H9 (cell line): ENCODE measurements around the gene PITPNB. TPM values are rescaled to one million over a fixed set of nuclear protein-coding genes. Genes with fewer than 3 reads are reported as not detected.

Experiments used
- DNase-seq: peaks from one replicate; pipeline ENCODE4 v3.0.0-alpha.2; 2017
- H2AFZ ChIP-seq: one replicate; pipeline ENCODE4 v1.6.1; 2013; ENCODE audit warnings: mild to moderate bottlenecking, low read length, control low read depth, moderate library complexity
- H2AK5ac ChIP-seq: 2 replicates; pipeline ENCODE4 v1.6.1; 2013; ENCODE audit warnings: low read length, control low read depth, mixed read lengths; ENCODE audit not compliant: insufficient read length
- H2BK120ac ChIP-seq: one replicate; pipeline ENCODE4 v1.6.1; 2013; ENCODE audit warnings: low read depth, mild to moderate bottlenecking, low read length, control low read depth, inconsistent platforms; ENCODE audit not compliant: poor library complexity, severe bottlenecking
- H2BK12ac ChIP-seq: 2 replicates; pipeline ENCODE4 v1.6.1; 2013; ENCODE audit warnings: low read length, control low read depth, mixed read lengths, low read depth; ENCODE audit not compliant: insufficient read length
- H2BK15ac ChIP-seq: 2 replicates; pipeline ENCODE4 v1.6.1; 2013; ENCODE audit warnings: low read depth, low read length, control low read depth
- H2BK20ac ChIP-seq: one replicate; pipeline ENCODE4 v1.6.1; 2013; ENCODE audit warnings: low read depth, mild to moderate bottlenecking, low read length, control low read depth, inconsistent platforms; ENCODE audit not compliant: poor library complexity, severe bottlenecking
- H2BK5ac ChIP-seq: 2 replicates; pipeline ENCODE4 v1.6.1; 2013; ENCODE audit warnings: low read length, control low read depth, mixed read lengths; ENCODE audit not compliant: insufficient read length
- H3K14ac ChIP-seq: 2 replicates; pipeline ENCODE4 v1.6.1; 2013; ENCODE audit warnings: low read length, control low read depth; ENCODE audit not compliant: insufficient read depth
- H3K18ac ChIP-seq: 2 replicates; pipeline ENCODE4 v1.6.1; 2013; ENCODE audit warnings: low read depth, mild to moderate bottlenecking, mixed read lengths, low read length, control low read depth; ENCODE audit not compliant: insufficient read length
- H3K23ac ChIP-seq: 2 replicates; pipeline ENCODE4 v1.6.1; 2013; ENCODE audit warnings: low read length, control low read depth, mixed read lengths, low read depth; ENCODE audit not compliant: insufficient read length
- H3K23me2 ChIP-seq: 2 replicates; pipeline ENCODE4 v1.6.1; 2013; ENCODE audit warnings: low read depth, mild to moderate bottlenecking, mixed read lengths, low read length, control low read depth; ENCODE audit not compliant: insufficient read length, poor library complexity, severe bottlenecking
- H3K27ac ChIP-seq: 2 replicates; pipeline ENCODE4 v1.5.1; 2013; ENCODE audit warnings: low read length, control low read depth, mixed read lengths, low read depth; ENCODE audit not compliant: insufficient read length
- H3K27me3 ChIP-seq: 2 replicates; pipeline ENCODE4 v1.6.1; 2013; ENCODE audit warnings: low read length, control low read depth, inconsistent platforms; ENCODE audit not compliant: insufficient read depth
- H3K4ac ChIP-seq: 2 replicates; pipeline ENCODE4 v1.6.1; 2013; ENCODE audit warnings: low read depth, mild to moderate bottlenecking, control low read depth, inconsistent platforms, low read length, moderate library complexity
- H3K4me1 ChIP-seq: 2 replicates; pipeline ENCODE4 v1.6.1; 2013; ENCODE audit warnings: low read length, control low read depth, inconsistent platforms; ENCODE audit not compliant: insufficient read depth
- H3K4me2 ChIP-seq: 2 replicates; pipeline ENCODE4 v1.6.1; 2013; ENCODE audit warnings: low read length, control low read depth, mixed read lengths; ENCODE audit not compliant: insufficient read length, insufficient read depth
- H3K56ac ChIP-seq: 2 replicates; pipeline ENCODE4 v1.6.1; 2013; ENCODE audit warnings: low read depth, mild to moderate bottlenecking, mixed read lengths, low read length, control low read depth; ENCODE audit not compliant: insufficient read length
- H3K79me1 ChIP-seq: 2 replicates; pipeline ENCODE4 v1.6.1; 2013; ENCODE audit warnings: low read depth, mild to moderate bottlenecking, moderate library complexity, low read length, control low read depth, inconsistent platforms; ENCODE audit not compliant: insufficient read depth, poor library complexity, severe bottlenecking
- H3K79me2 ChIP-seq: 2 replicates; pipeline ENCODE4 v1.6.1; 2013; ENCODE audit warnings: low read length, control low read depth, inconsistent platforms; ENCODE audit not compliant: insufficient read depth
- H3K9ac ChIP-seq: 2 replicates; pipeline ENCODE4 v1.6.1; 2013; ENCODE audit warnings: low read length, control low read depth, mixed read lengths; ENCODE audit not compliant: insufficient read length; ENCODE audit errors: extremely low read depth
- H3K9me3 ChIP-seq: one replicate; pipeline ENCODE4 v1.6.1; 2013; ENCODE audit warnings: low read depth, low read length, inconsistent platforms; ENCODE audit not compliant: control insufficient read depth
- H3T11ph ChIP-seq: one replicate; pipeline ENCODE4 v1.6.1; 2013; ENCODE audit warnings: mild to moderate bottlenecking, low read length, control low read depth, inconsistent platforms
- H4K20me1 ChIP-seq: one replicate; pipeline ENCODE4 v1.6.1; 2013; ENCODE audit not compliant: control insufficient read depth, insufficient read length, insufficient read depth
- H4K5ac ChIP-seq: 2 replicates; pipeline ENCODE4 v1.6.1; 2013; ENCODE audit warnings: low read depth, mild to moderate bottlenecking, mixed read lengths, low read length, control low read depth; ENCODE audit not compliant: insufficient read length
- H4K8ac ChIP-seq: replicated peaks from 2 replicates; pipeline ENCODE4 v1.6.1; 2013; ENCODE audit warnings: low read length, control low read depth, mixed read lengths, low read depth; ENCODE audit not compliant: insufficient read length
- H4K91ac ChIP-seq: 2 replicates; pipeline ENCODE4 v1.6.1; 2013; ENCODE audit warnings: low read depth, mild to moderate bottlenecking, moderate library complexity, mixed read lengths, low read length, control low read depth; ENCODE audit not compliant: insufficient read length
- H3K27ac Mint-ChIP-seq, 3 experiments: 2 replicates in 2 of 3; 3 replicates in 1 of 3; pipeline ENCODE4 v1.8.0; 2020 to 2021; ENCODE audit warnings: mixed read lengths in 3 of 3, mild to moderate bottlenecking in 1 of 3, moderate library complexity in 1 of 3
- H3K27me3 Mint-ChIP-seq: 2 replicates; pipeline ENCODE4 v1.8.0; 2021; ENCODE audit warnings: low read depth, mild to moderate bottlenecking, moderate library complexity, mixed read lengths
- H3K36me3 Mint-ChIP-seq, 3 experiments: 2 replicates in 2 of 3; 3 replicates in 1 of 3; pipeline ENCODE4 v1.8.0; 2020 to 2021; ENCODE audit warnings: low read depth in 3 of 3, mixed read lengths in 3 of 3; ENCODE audit not compliant: insufficient read depth in 1 of 3
- H3K4me1 Mint-ChIP-seq, 2 experiments: 2 replicates each; pipeline ENCODE4 v1.8.0; 2020; ENCODE audit warnings: mixed read lengths in 2 of 2
- H3K4me3 Mint-ChIP-seq, 2 experiments: 2 replicates in 1 of 2; 3 replicates in 1 of 2; pipeline ENCODE4 v1.8.0; 2020 to 2021; ENCODE audit warnings: mild to moderate bottlenecking in 2 of 2, mixed read lengths in 2 of 2, moderate library complexity in 1 of 2
- H3K9me3 Mint-ChIP-seq, 2 experiments: 2 replicates in 1 of 2; 3 replicates in 1 of 2; pipeline ENCODE4 v1.8.0; 2020; ENCODE audit warnings: mild to moderate bottlenecking in 2 of 2, mixed read lengths in 2 of 2, moderate library complexity in 1 of 2
- CTCF ChIP-seq: fragments of 200-600 bp; sonication (generic); conservative IDR thresholded peaks from 3 replicates; pipeline ENCODE4 v1.8.0; 2021; ENCODE audit warnings: antibody characterized with exemption, mild to moderate bottlenecking
- WGBS: extraction: QIAGEN DNeasy Blood & Tissue Kit; methylation state at CpG from one replicate; pipeline ENCODE4 v1.1.7; 2013; ENCODE audit warnings: missing lambda C conversion rate, low lambda C conversion rate, mixed read lengths; ENCODE audit not compliant: insufficient read length; ENCODE audit errors: extremely low coverage; 5-methylcytosine and 5-hydroxymethylcytosine counted together
- total RNA-seq: library from RNA; stranded (reverse); gene quantifications from 2 replicates; pipeline ENCODE4 v1.2.1, GENCODE V29; 2021

The PITPNB gene
- total RNA-seq, 1 experiment from 2014 or later: 106 TPM

DNA sequence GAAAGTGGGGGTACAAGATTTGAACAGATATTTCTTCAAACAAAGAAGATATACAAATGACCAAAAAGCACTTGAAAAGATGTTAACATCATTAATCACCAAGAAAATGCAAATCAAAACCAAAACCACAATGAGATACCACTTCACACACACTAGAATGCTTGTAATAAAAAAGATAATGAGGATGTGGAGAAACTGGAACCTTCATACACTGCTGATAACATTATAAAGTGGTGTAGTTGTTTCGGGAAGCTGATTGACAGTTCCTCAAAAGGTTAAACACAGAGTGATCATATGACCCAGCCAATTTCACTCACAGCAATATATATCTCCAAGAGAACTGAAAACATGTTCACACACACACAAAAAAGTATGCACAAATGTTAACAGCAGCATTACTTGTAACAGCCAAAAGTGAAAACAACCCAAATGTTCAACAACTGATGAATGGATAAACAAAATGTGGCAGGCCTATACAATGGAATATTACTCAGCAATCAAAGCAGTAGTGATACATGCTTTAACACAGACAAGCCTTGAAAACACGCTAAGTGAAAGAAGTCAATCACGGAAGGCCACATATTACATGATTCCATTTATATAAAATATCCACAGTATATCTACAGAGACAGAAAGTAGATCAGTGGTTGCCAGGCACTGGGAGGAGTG, 15.1 kb downstream of the PITPNB start:
- no peaks in the 10 kb centered on the region for H3K23me2 ChIP-seq
- no peak overlapping the region for H3K4ac ChIP-seq
- H2AK5ac ChIP-seq: no peak overlapping the region
- H3K27ac ChIP-seq: no peak overlapping the region
- H3K79me1 ChIP-seq: peaks cover 6% of the 10 kb centered on the region
- no peak for TF ChIP-seq CTCF
- H2BK20ac ChIP-seq: no peak overlapping the region
- no peak overlapping the region for H3K27ac Mint-ChIP-seq
- H3K56ac ChIP-seq: no peak overlapping the region
- H4K20me1 ChIP-seq: no peaks in the 10 kb centered on the region
- no peak overlapping the region for H3K14ac ChIP-seq
- H3K27me3 ChIP-seq: no peaks in the 10 kb centered on the region
- H3K4me1 Mint-ChIP-seq: no peaks in the 10 kb centered on the region
- H4K8ac ChIP-seq: no peak overlapping the region
- no peak overlapping the region for H3K9ac ChIP-seq
- no peak overlapping the region for H3T11ph ChIP-seq
- H3K9me3 Mint-ChIP-seq: no peaks in the 10 kb centered on the region
- no peak overlapping the region for H3K18ac ChIP-seq
- H4K91ac ChIP-seq: no peak overlapping the region
- no peak overlapping the region for H2BK15ac ChIP-seq
- no peak overlapping the region for H3K4me3 Mint-ChIP-seq
- no peaks in the 10 kb centered on the region for H3K4me1 ChIP-seq
- H2BK5ac ChIP-seq: no peak overlapping the region
- no peak overlapping the region for H2AFZ ChIP-seq
- H2BK120ac ChIP-seq: no peak overlapping the region
- no peak for DNase-seq
- H3K27me3 Mint-ChIP-seq: no peaks in the 10 kb centered on the region
- H4K5ac ChIP-seq: no peak overlapping the region
- peaks cover 3 to 56% (median 45%) of the 10 kb centered on the region in 3 experiments; a peak in 6 of 7 replicates for H3K36me3 Mint-ChIP-seq
- H3K23ac ChIP-seq: no peak overlapping the region
- H2BK12ac ChIP-seq: no peak overlapping the region
- no peaks in the 10 kb centered on the region for H3K9me3 ChIP-seq
- no CpG with 5 or more reads among the region's 3 CpGs for WGBS
- H3K4me2 ChIP-seq: no peak overlapping the region
- H3K79me2 ChIP-seq: peaks cover 3% of the 10 kb centered on the region; the same call in 1 of the 2 replicates
